HS-5 (cell line): ENCODE measurements around the gene DOK4.

Experiments
- DNase-seq: peaks from one replicate; pipeline ENCODE4 v3.0.0-alpha.2; 2012; ENCODE audit warnings: low read depth

Gene DOK4

GRCh38 chr16:57477531-57478202 lies 8.6 kb downstream of the DOK4 start:
- DNase-seq = no peak

GRCh38 chr16:57476546-57477410 lies 9.5 kb downstream of the DOK4 start:
- DNase-seq = no peak

- DNase-seq = no peak
These were observed 10.5 kb downstream of the DOK4 start for GRCh38 chr16:57475711-57476339.

GRCh38 chr16:57474671-57475661 lies 11.3 kb downstream of the DOK4 start:
- DNase-seq = no peak

GRCh38 chr16:57473906-57474305 lies 12.4 kb downstream of the DOK4 start:
- DNase-seq = no peak

- DNase-seq = no peak
These were observed 13.0 kb downstream of the DOK4 start for GRCh38 chr16:57473176-57473840.

GRCh38 chr16:57472665-57473060 lies 13.6 kb downstream of the DOK4 start:
- no peak for DNase-seq

GRCh38 chr16:57471852-57472664 lies 14.2 kb downstream of the DOK4 start:
- no peak for DNase-seq

GRCh38 chr16:57471209-57471608 lies 15.1 kb downstream of the DOK4 start:
- no peak for DNase-seq

GRCh38 chr16:57470711-57471110 lies 15.6 kb downstream of the DOK4 start:
- no peak for DNase-seq

GRCh38 chr16:57469917-57470470 lies 16.3 kb downstream of the DOK4 start:
- DNase-seq = no peak

- no peak for DNase-seq
These were observed 17.2 kb downstream of the DOK4 start for GRCh38 chr16:57469046-57469445.

- DNase-seq = no peak
These were observed 17.9 kb downstream of the DOK4 start for GRCh38 chr16:57468346-57468745.

- no peak for DNase-seq
These were observed 21.8 kb downstream of the DOK4 start for GRCh38 chr16:57464523-57464922.

- DNase-seq = no peak
These were observed 23.3 kb downstream of the DOK4 start for GRCh38 chr16:57462978-57463362.

GRCh38 chr16:57462209-57462977 lies 23.9 kb downstream of the DOK4 start, which contains the start of gene POLR2C:
Gene POLR2C, plus strand, starts transcription at chr16:57462679. Its CDS starts 46 bp downstream, at chr16:57462725.
- peak; percentile 42 for DNase-seq

GRCh38 chr16:57452021-57452420 lies 34.3 kb downstream of the DOK4 start:
- DNase-seq = no peak

- DNase-seq = peak; percentile 53
These were observed 38.9 kb downstream of the DOK4 start, which contains the start of the genes CIAPIN1 and COQ9 for GRCh38 chr16:57447186-57447962. Gene CIAPIN1, minus strand, starts transcription at chr16:57447385. Its CDS starts 6,457 bp downstream, at chr16:57440928. Gene COQ9, plus strand, starts transcription at chr16:57447479. Its CDS starts 27 bp downstream, at chr16:57447506.
